Measurements from ENCODE around the gene NDUFA9. TPM values are rescaled to one million over a fixed set of nuclear protein-coding genes. Genes with fewer than 3 reads are reported as not detected.

NDUFA9 gene
- total RNA-seq, 6 experiments from 2014 or later = 30.6 to 75.2 (median 57.8) TPM

Other genes starting within 250 kb of the NDUFA9 start
- not detected for gene FGF6, start 203.3 kb upstream of the NDUFA9 start, total RNA-seq
- gene RAD51AP1, start 110.2 kb upstream of the NDUFA9 start, total RNA-seq = 1 to 10 TPM in 3 of 6 experiments, under 1 TPM in 3; 0.56 to 5.1 (median 1.3) TPM
- gene DYRK4, start 86.9 kb upstream of the NDUFA9 start, total RNA-seq = 10 to 100 TPM in 4 of 6 experiments, 1 to 10 TPM in 2; 8.9 to 16.7 (median 10.6) TPM
- 1 to 10 TPM in 4 of 6 experiments, under 1 TPM in 2; 0.72 to 3.2 (median 2.1) TPM for gene AKAP3, start 63 bp upstream of the NDUFA9 start, total RNA-seq
- gene GALNT8, start 71.3 kb downstream of the NDUFA9 start, total RNA-seq = under 1 TPM in 4 of 6 experiments, not detected in 2; 0.09 to 0.37 (median 0.11) TPM